Right lobe of liver (tissue), 6 donors: ENCODE measurements around the gene VANGL1. TPM values are rescaled to one million over a fixed set of nuclear protein-coding genes. Genes with fewer than 3 reads are reported as not detected.
A peak's percentile ranks its signal among the peaks of the same experiment; 100 is the strongest.

Source experiments
- ATAC-seq, 4 donors: fragments of 200-7000 bp; cut with Tn5 transposase; one replicate each; pipeline ENCODE4 v1.9.1; 2020; ENCODE audit warnings: mild to moderate bottlenecking in 4 of 4, moderate library complexity in 4 of 4
- DNase-seq, 3 donors: peaks; one replicate each; pipeline ENCODE4 v3.0.0-alpha.2; 2020
- H3K27ac ChIP-seq, 3 donors: fragments of 200-600 bp; one replicate each; pipeline ENCODE4 v1.8.0; 2022
- H3K27me3 ChIP-seq, 2 donors: fragments of 200-600 bp; one replicate each; pipeline ENCODE4 v1.8.0; 2022
- H3K36me3 ChIP-seq, 4 donors: fragments of 200-600 bp; sonication (generic) in 1 of 4; one replicate each; pipeline versions ENCODE4 v1.5.1 to v1.8.0; 2017 to 2022; ENCODE audit warnings: control low read depth in 1 of 4
- H3K4me1 ChIP-seq, 4 donors: fragments of 200-600 bp; sonication (generic) in 1 of 4; one replicate each; pipeline versions ENCODE4 v1.5.1 to v1.8.0; 2017 to 2022; ENCODE audit warnings: control low read depth in 1 of 4
- H3K4me3 ChIP-seq, 3 donors: fragments of 200-600 bp; one replicate each; pipeline ENCODE4 v1.8.0; 2022
- H3K9me3 ChIP-seq, 4 donors: fragments of 200-600 bp; sonication (generic) in 1 of 4; one replicate each; pipeline versions ENCODE4 v1.5.1 to v1.8.0; 2017 to 2022; ENCODE audit warnings: control low read depth in 1 of 4
- POLR2A ChIP-seq: fragments of 450-650 bp; IDR thresholded peaks from one replicate; pipeline ENCODE4 v1.6.1; 2017; ENCODE audit warnings: antibody characterized with exemption, mild to moderate bottlenecking
- whole genome bisulfite sequencing: methylation state at CpG from one replicate; pipeline ENCODE4 v1.1.6; 2018; ENCODE audit warnings: low coverage, low lambda C conversion rate; ENCODE audit not compliant: insufficient coverage; ENCODE audit errors: missing lambda C conversion rate; 5-methylcytosine and 5-hydroxymethylcytosine counted together
- intact Hi-C, 2 donors: fragments of 100-400 bp; cut with DNase I; formaldehyde crosslinking; loops; one replicate each; pipeline versions ENCODE4 v1.11.2 to v1.14.1; 2022
- total RNA-seq, 6 experiments: library from RNA; depleted of rRNA in 2 of 6; stranded (reverse); fragments of >200 nt in 2 of 6; fragmentation: NEBNext Ultra II Directional in 3 of 6; extraction: Animal tissue kit (Norgen Biotek cat#: 25700) in 3 of 6; gene quantifications; one replicate each; pipeline versions ENCODE4 v1.1.0 to v1.2.4, GENCODE V29; 2016 to 2023
- TF ChIP-seq, protein P1 (sequence below), 4 donors: fragments of 200-600 bp in 3 of 4; fragments of 450-650 bp in 1 of 4; IDR thresholded peaks; one replicate each; pipeline versions ENCODE4 v1.5.1 to v1.8.0; 2016 to 2022; ENCODE audit warnings: antibody characterized with exemption in 4 of 4, mild to moderate bottlenecking in 2 of 4
- donor health status: DM: no; HTN: yes; CAD: no.
- donor health status: DM: no; HTN: no; CAD: no.
- donor health status: DM: no; HTN: no; CAD: no.
- donor health status: DM: no; HTN: yes; CAD: no.
- donor health status: DM: no; HTN: yes; CAD: no.

VANGL1 gene
- total RNA-seq, 6 experiments from 2014 or later: 3.3 to 5.1 (median 4.4) TPM

GRCh38 chr1:115656461-115657077 lies 14.8 kb downstream of the VANGL1 start:
- ATAC-seq (peak in 3 of 4 donors; percentile 15 to 60 (median 46)), DNase-seq (peak in 2 of 3 donors; percentile 55 to 67)
- Histone ChIP-seq H3K36me3 (peaks cover 0 to 10% (median under 1%) of the 10 kb centered on the region in 4 donors), H3K27ac (no peak overlapping the region), H3K4me3 (no peak overlapping the region), H3K4me1 (peaks cover 0 to 2% (median 0%) of the 10 kb centered on the region in 4 donors), H3K27me3 (no peaks in the 10 kb centered on the region), H3K9me3 (no peaks in the 10 kb centered on the region)
- TF ChIP-seq, protein P1, sequence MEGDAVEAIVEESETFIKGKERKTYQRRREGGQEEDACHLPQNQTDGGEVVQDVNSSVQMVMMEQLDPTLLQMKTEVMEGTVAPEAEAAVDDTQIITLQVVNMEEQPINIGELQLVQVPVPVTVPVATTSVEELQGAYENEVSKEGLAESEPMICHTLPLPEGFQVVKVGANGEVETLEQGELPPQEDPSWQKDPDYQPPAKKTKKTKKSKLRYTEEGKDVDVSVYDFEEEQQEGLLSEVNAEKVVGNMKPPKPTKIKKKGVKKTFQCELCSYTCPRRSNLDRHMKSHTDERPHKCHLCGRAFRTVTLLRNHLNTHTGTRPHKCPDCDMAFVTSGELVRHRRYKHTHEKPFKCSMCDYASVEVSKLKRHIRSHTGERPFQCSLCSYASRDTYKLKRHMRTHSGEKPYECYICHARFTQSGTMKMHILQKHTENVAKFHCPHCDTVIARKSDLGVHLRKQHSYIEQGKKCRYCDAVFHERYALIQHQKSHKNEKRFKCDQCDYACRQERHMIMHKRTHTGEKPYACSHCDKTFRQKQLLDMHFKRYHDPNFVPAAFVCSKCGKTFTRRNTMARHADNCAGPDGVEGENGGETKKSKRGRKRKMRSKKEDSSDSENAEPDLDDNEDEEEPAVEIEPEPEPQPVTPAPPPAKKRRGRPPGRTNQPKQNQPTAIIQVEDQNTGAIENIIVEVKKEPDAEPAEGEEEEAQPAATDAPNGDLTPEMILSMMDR (IDR thresholded peaks at IDR 0.05): no peak
- TF ChIP-seq POLR2A: no peak
- intact Hi-C loops: no loop called here
- WGBS: 49% methylated on average over 5 of the region's 5 CpGs

DNA sequence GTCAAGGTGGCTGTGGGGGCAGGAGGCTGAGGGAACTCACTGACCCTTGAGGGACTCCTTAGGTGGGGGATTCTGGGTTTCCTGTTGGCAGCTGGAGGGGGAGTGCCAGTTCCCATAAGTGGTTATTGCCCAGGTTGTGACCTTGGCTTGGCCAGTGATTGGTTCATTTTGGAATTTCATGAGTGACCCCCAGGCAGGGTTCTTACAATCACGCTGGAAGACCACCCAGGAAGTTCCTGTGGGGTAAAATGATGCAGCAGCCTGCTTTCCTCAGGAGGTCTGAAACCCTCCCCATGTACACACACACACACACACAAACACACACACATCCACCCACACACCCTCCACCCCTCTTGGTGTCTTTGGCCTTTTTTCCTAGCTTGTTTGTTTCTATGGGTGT lies 16.9 kb downstream of the VANGL1 start:
- Histone ChIP-seq H3K27ac (no peak overlapping the region), H3K4me1 (peaks cover 0 to 2% (median 0%) of the 10 kb centered on the region in 4 donors), H3K36me3 (peaks cover 0 to 15% (median under 1%) of the 10 kb centered on the region in 4 donors), H3K27me3 (no peaks in the 10 kb centered on the region), H3K4me3 (no peak overlapping the region), H3K9me3 (no peaks in the 10 kb centered on the region)
- intact Hi-C loops: no loop called here
- 100% methylated on average over 1 of the region's 1 CpG for WGBS
- TF ChIP-seq, protein P1 (IDR thresholded peaks at IDR 0.05): no peak
- no peak for TF ChIP-seq POLR2A
- DNase-seq: no peak
- ATAC-seq: no peak

DNA sequence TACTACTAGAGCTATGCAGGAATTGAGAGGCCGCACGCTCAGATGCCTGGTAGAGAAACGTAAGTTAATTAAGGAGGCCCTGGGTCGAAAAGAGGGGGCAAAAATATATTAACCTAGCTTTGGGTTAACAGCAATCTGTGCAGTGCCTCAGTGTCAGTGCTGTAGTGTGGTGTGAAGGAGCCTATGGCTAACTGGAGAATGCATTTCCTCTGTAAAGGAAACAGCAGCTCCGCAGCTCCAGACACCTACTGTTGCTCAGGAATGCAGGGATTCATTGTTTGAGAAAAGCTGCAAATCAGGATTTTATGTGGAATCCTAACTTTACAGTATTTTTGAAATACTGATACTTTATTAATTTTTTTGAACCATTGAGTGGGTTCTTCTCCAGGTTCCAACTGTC lies 18.4 kb downstream of the VANGL1 start:
- TF ChIP-seq, protein P1 (IDR thresholded peaks at IDR 0.05): no peak
- no peak for TF ChIP-seq POLR2A
- Histone ChIP-seq H3K4me1 (peaks cover 0 to 2% (median 0%) of the 10 kb centered on the region in 4 donors), H3K27ac (no peak overlapping the region), H3K36me3 (peaks cover 0 to 15% (median 0%) of the 10 kb centered on the region in 4 donors), H3K27me3 (no peaks in the 10 kb centered on the region), H3K4me3 (no peak overlapping the region), H3K9me3 (no peaks in the 10 kb centered on the region)
- 93% methylated on average over 5 of the region's 5 CpGs for WGBS
- no peak for ATAC-seq
- intact Hi-C loops: no loop called here
- DNase-seq: no peak

- 100% methylated on average over 1 of the region's 1 CpG for WGBS
- ATAC-seq: no peak
- TF ChIP-seq POLR2A: no peak
- TF ChIP-seq, protein P1 (IDR thresholded peaks at IDR 0.05): no peak
- intact Hi-C loops: no loop called here
- Histone ChIP-seq H3K4me3 (no peak overlapping the region), H3K27me3 (no peaks in the 10 kb centered on the region), H3K9me3 (no peaks in the 10 kb centered on the region), H3K27ac (no peak overlapping the region), H3K4me1 (no peaks in the 10 kb centered on the region), H3K36me3 (peaks cover 0 to 19% (median 0%) of the 10 kb centered on the region in 4 donors)
- DNase-seq: no peak
These were observed 19.4 kb downstream of the VANGL1 start for GRCh38 chr1:115661157-115661556.
